ENCODE results near the gene AHDC1. TPM values are rescaled to one million over a fixed set of nuclear protein-coding genes. Genes with fewer than 3 reads are reported as not detected.
A peak's percentile ranks its signal among the peaks of the same experiment; 100 is the strongest.

The AHDC1 gene
- total and polyA plus RNA-seq, 9 of the 15 experiments (the other 6 are each of a cell fraction or from before 2014, with no cell fraction given), result 0.21 to 36.4 (median 4.7) TPM

- WGBS (ENCODE audit: insufficient coverage, low coverage, missing lambda C conversion rate), result 72% methylated on average over 27 of the region's 31 CpGs
- peaks cover 47 to 87% of the 10 kb centered on the region in 2 experiments for H3K4me1 ChIP-seq (replicated peaks in 1 of 2; ENCODE audit: control insufficient read depth in 2 of 2, insufficient read depth in 2 of 2, low read length in 2 of 2)
- H2AFZ ChIP-seq (ENCODE audit: low read depth, low read length), result peak overlapping the region; percentile 98
- H3K9me3 ChIP-seq (replicated peaks; ENCODE audit: control insufficient read depth, insufficient read depth, low read depth, low read length), result no peaks in the 10 kb centered on the region
- peaks cover 4% of the 10 kb centered on the region for H3K9me1 ChIP-seq (ENCODE audit: control insufficient read depth, insufficient read depth, low read length)
- FAIRE-seq, result no peak
- in situ Hi-C loops (cut with MboI) (no loop called here), intact Hi-C loops (cut with micrococcal nuclease) (loop anchor here (1.0 kb wide), 1 partner anchor 84 kb away; no protein-coding TSS in a partner anchor)
- DNase-seq (ENCODE audit: extremely low read depth in 1 of 4, low spot score in 3 of 4), result peak; percentile 73 to 87 (median 82)
- ChIA-PET POLR2A (interaction anchor here (0.6 to 2.5 kb wide), 6 partner anchors 9 to 1345 kb away, joined by 3 to 7 read pairs (median 5); partner anchors contain the start of gene WASF2), CTCF (ENCODE audit: low intra/inter-chr PET ratio) (interaction anchor here (0.6 to 1.6 kb wide), 2 partner anchors 84 to 86 kb away, joined by 3 to 6 read pairs; no protein-coding TSS in a partner anchor)
- no peak overlapping the region for H3K4me3 ChIP-seq
- no peaks in the 10 kb centered on the region for H4K20me1 ChIP-seq (replicated peaks; ENCODE audit: control insufficient read depth, insufficient read depth, low read length)
- peaks cover 25% of the 10 kb centered on the region for H3K79me2 ChIP-seq (ENCODE audit: control insufficient read depth, insufficient read depth, low read length)
- no peak overlapping the region; the same call in 1 of the 2 replicates for H3K4me2 ChIP-seq (ENCODE audit: insufficient read depth, low read length)
- H3K27me3 ChIP-seq (ENCODE audit: control insufficient read depth in 2 of 2, insufficient read depth in 2 of 2, low read length in 2 of 2), result no peaks in the 10 kb centered on the region
- H3K9ac ChIP-seq (ENCODE audit: insufficient read depth in 1 of 2, low read depth in 2 of 2, low read length in 2 of 2), result peak overlapping the region; percentile 47 to 88; a peak in 3 of 4 replicates
- BruUV-seq (replicated peaks), result no TSS peak
- H3K36me3 ChIP-seq (ENCODE audit: control insufficient read depth, insufficient read depth, low read length), result no peaks in the 10 kb centered on the region; the same call in 2 of the 3 replicates
- H3K27ac ChIP-seq (ENCODE audit: extremely low read depth, low read depth, low read length), result peak overlapping the region; percentile 41
- ATAC-seq, result peak; percentile 56
- TF ChIP-seq XRCC5 (IDR thresholded peaks at IDR 0.05; ENCODE audit: low read depth, low read length), result 0 out of 2 replicates have a peak, but pooled peaks have one; percentile 38
- 0 out of 2 replicates have a peak, but pooled peaks have one; percentile 19 for TF ChIP-seq CTBP1 (IDR thresholded peaks at IDR 0.05; ENCODE audit: borderline replicate concordance)
- no peak for TF ChIP-seq E4F1 (CRISPR knock-in tag; IDR thresholded peaks at IDR 0.05; ENCODE audit: borderline replicate concordance)
- TF ChIP-seq MXI1 (IDR thresholded peaks at IDR 0.05; ENCODE audit: low read depth, low read length), result no peak
- TF ChIP-seq ZNF740 (CRISPR knock-in tag; IDR thresholded peaks at IDR 0.05), result peak; percentile 10; the same call in 1 of the 2 replicates
- no peak for TF ChIP-seq ZNF740 (tag; IDR thresholded peaks at IDR 0.05)
- no peak for TF ChIP-seq ZNF695 (CRISPR knock-in tag; IDR thresholded peaks at IDR 0.05)
- TF ChIP-seq ZNF431 (CRISPR knock-in tag; IDR thresholded peaks at IDR 0.05), result no peak
- no peak for TF ChIP-seq ADNP (tag; IDR thresholded peaks at IDR 0.05)
- no peak for TF ChIP-seq ZNF436 (CRISPR knock-in tag; IDR thresholded peaks at IDR 0.05)
- peak; percentile 62 to 67 for TF ChIP-seq MNT (conservative IDR thresholded peaks at IDR 0.05)
Measured at GRCh38 chr1:27522432-27523336, 81.3 kb downstream of the AHDC1 start.

All from K562 (cell line).